Endothelial cell (in vitro differentiated cells): ENCODE results near the gene SYNGR1. TPM values are rescaled to one million over a fixed set of nuclear protein-coding genes. Genes with fewer than 3 reads are reported as not detected.

Experiments
- DNase-seq: peaks from one replicate; pipeline ENCODE4 v3.0.0; 2021; ENCODE audit warnings: low spot score
- H3K27ac Mint-ChIP-seq: one replicate; pipeline ENCODE4 v1.8.0; 2021; ENCODE audit warnings: mixed read lengths, inconsistent platforms; ENCODE audit not compliant: unreplicated experiment
- H3K27me3 Mint-ChIP-seq: one replicate; pipeline ENCODE4 v1.8.0; 2021; ENCODE audit warnings: mild to moderate bottlenecking, moderate library complexity, mixed read lengths, inconsistent platforms; ENCODE audit not compliant: unreplicated experiment
- H3K36me3 Mint-ChIP-seq: one replicate; pipeline ENCODE4 v1.8.0; 2021; ENCODE audit warnings: mild to moderate bottlenecking, low read depth, mixed read lengths, inconsistent platforms; ENCODE audit not compliant: unreplicated experiment
- H3K4me1 Mint-ChIP-seq: one replicate; pipeline ENCODE4 v1.8.0; 2021; ENCODE audit warnings: mild to moderate bottlenecking, mixed read lengths, inconsistent platforms; ENCODE audit not compliant: unreplicated experiment
- H3K4me3 Mint-ChIP-seq: one replicate; pipeline ENCODE4 v1.8.0; 2021; ENCODE audit warnings: mild to moderate bottlenecking, mixed read lengths, inconsistent platforms; ENCODE audit not compliant: unreplicated experiment
- H3K9me3 Mint-ChIP-seq: one replicate; pipeline ENCODE4 v1.8.0; 2021; ENCODE audit warnings: mixed read lengths, inconsistent platforms; ENCODE audit not compliant: unreplicated experiment
- CTCF ChIP-seq: fragments of 200-600 bp; sonication (generic); IDR thresholded peaks from one replicate; pipeline ENCODE4 v1.5.0; 2021; ENCODE audit warnings: antibody characterized with exemption; ENCODE audit not compliant: unreplicated experiment
- total RNA-seq: library from RNA; stranded (reverse); fragmentation: NEBNext Ultra II Directional; extraction: Animal tissue kit (Norgen Biotek cat#: 25700); gene quantifications from one replicate; pipeline ENCODE4 v1.2.1, GENCODE V29; 2021; ENCODE audit not compliant: unreplicated experiment

SYNGR1 gene
- total RNA-seq, 1 donor from 2014 or later: 2.9 TPM

- peaks cover 13% of the 10 kb centered on the region for H3K36me3 Mint-ChIP-seq
- no peaks in the 10 kb centered on the region for H3K27me3 Mint-ChIP-seq
- H3K4me3 Mint-ChIP-seq: no peak overlapping the region
- H3K27ac Mint-ChIP-seq: no peak overlapping the region
- no peaks in the 10 kb centered on the region for H3K4me1 Mint-ChIP-seq
- no peak for DNase-seq
- no peaks in the 10 kb centered on the region for H3K9me3 Mint-ChIP-seq
- TF ChIP-seq CTCF: no peak
Measured at GRCh38 chr22:39429916-39430575, 80.3 kb downstream of the SYNGR1 start.

GRCh38 chr22:39430576-39431150 is 80.9 kb downstream of the SYNGR1 start:
- Mint-ChIP-seq H3K27ac (no peak overlapping the region), H3K4me3 (no peak overlapping the region), H3K4me1 (no peaks in the 10 kb centered on the region), H3K9me3 (no peaks in the 10 kb centered on the region), H3K27me3 (no peaks in the 10 kb centered on the region), H3K36me3 (peaks cover 13% of the 10 kb centered on the region)
- DNase-seq: no peak
- no peak for TF ChIP-seq CTCF

GRCh38 chr22:39431216-39431801 is 81.5 kb downstream of the SYNGR1 start:
- no peak for TF ChIP-seq CTCF
- no peaks in the 10 kb centered on the region for H3K27me3 Mint-ChIP-seq
- H3K4me1 Mint-ChIP-seq: no peaks in the 10 kb centered on the region
- no peak for DNase-seq
- H3K27ac Mint-ChIP-seq: no peak overlapping the region
- peaks cover 11% of the 10 kb centered on the region for H3K36me3 Mint-ChIP-seq
- H3K4me3 Mint-ChIP-seq: no peak overlapping the region
- no peaks in the 10 kb centered on the region for H3K9me3 Mint-ChIP-seq

- Mint-ChIP-seq H3K27ac (no peak overlapping the region), H3K4me1 (no peaks in the 10 kb centered on the region), H3K36me3 (peaks cover 9% of the 10 kb centered on the region), H3K4me3 (no peak overlapping the region), H3K9me3 (no peaks in the 10 kb centered on the region), H3K27me3 (no peaks in the 10 kb centered on the region)
- DNase-seq: no peak
- TF ChIP-seq CTCF: no peak
Measured at GRCh38 chr22:39431821-39432251, 82.0 kb downstream of the SYNGR1 start.

GRCh38 chr22:39432361-39432811 is 82.6 kb downstream of the SYNGR1 start:
- no peak overlapping the region for H3K4me3 Mint-ChIP-seq
- no peak for DNase-seq
- H3K9me3 Mint-ChIP-seq: no peaks in the 10 kb centered on the region
- H3K27ac Mint-ChIP-seq: no peak overlapping the region
- no peaks in the 10 kb centered on the region for H3K27me3 Mint-ChIP-seq
- TF ChIP-seq CTCF: no peak
- peaks cover 8% of the 10 kb centered on the region for H3K36me3 Mint-ChIP-seq
- H3K4me1 Mint-ChIP-seq: no peaks in the 10 kb centered on the region
